Measurements from ENCODE around the gene FAM53B. TPM values are rescaled to one million over a fixed set of nuclear protein-coding genes. Genes with fewer than 3 reads are reported as not detected.

Gene FAM53B
- total RNA-seq, 1 experiment from 2014 or later, result 18.3 TPM

DNA sequence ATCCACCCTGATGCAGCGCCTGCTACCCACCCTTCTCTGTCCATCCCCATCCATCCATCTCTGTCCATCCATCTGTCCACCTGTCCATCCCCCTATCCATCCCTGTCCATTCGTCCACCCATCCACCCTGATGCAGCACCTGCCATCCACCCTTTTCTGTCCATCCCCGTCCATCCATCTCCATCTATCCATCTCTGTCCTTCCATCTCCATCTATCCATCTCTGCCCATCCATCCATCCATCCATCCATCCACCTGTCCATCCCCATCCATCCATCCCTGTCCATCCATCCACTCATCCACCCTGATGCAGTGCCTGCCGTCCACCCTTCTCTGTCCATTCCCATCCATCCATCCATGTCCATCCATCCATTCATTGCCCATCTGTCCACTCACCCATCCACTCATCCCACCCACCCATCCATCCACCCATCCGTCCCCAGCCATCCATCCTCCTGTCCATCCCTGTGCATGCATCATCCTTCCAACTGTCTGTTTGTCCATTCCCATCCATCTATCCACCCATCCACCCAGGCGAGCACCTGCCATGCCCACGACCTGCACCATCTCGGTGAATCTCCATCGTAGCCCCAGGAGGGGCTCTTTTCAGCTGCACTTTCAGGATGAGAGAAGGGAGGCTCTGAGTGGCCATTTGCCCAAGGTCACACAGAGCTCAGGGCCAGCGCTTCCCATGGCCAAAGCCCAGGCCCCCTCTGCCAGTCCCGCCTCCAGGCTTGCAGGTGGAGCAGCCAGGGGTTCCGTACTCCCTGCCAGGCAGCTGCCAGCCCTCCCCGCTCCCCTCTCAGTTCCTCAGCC, 145.2 kb downstream of the FAM53B start:
- DNase-seq (ENCODE audit: low spot score), result no peak
- Histone ChIP-seq H3K27me3 (replicated peaks; ENCODE audit: insufficient read depth, low read depth, low read length, poor library complexity) (no peaks in the 10 kb centered on the region), H3K4me1 (ENCODE audit: insufficient read depth, low read length, poor library complexity, severe bottlenecking) (no peaks in the 10 kb centered on the region), H3K27ac (ENCODE audit: low read depth, low read length, poor library complexity, severe bottlenecking) (no peak overlapping the region), H3K4me3 (ENCODE audit: low read depth, low read length, poor library complexity, severe bottlenecking) (no peak overlapping the region), H3K9me3 (ENCODE audit: low read depth, low read length, poor library complexity, severe bottlenecking) (no peaks in the 10 kb centered on the region), H3K36me3 (ENCODE audit: insufficient read depth, low read length, poor library complexity, severe bottlenecking) (no peaks in the 10 kb centered on the region)
- TF ChIP-seq EZH2 (IDR thresholded peaks at IDR 0.05; ENCODE audit: borderline replicate concordance, low read depth, low read length, poor library complexity, severe bottlenecking), result no peak
- TF ChIP-seq, protein P1, sequence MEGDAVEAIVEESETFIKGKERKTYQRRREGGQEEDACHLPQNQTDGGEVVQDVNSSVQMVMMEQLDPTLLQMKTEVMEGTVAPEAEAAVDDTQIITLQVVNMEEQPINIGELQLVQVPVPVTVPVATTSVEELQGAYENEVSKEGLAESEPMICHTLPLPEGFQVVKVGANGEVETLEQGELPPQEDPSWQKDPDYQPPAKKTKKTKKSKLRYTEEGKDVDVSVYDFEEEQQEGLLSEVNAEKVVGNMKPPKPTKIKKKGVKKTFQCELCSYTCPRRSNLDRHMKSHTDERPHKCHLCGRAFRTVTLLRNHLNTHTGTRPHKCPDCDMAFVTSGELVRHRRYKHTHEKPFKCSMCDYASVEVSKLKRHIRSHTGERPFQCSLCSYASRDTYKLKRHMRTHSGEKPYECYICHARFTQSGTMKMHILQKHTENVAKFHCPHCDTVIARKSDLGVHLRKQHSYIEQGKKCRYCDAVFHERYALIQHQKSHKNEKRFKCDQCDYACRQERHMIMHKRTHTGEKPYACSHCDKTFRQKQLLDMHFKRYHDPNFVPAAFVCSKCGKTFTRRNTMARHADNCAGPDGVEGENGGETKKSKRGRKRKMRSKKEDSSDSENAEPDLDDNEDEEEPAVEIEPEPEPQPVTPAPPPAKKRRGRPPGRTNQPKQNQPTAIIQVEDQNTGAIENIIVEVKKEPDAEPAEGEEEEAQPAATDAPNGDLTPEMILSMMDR (conservative IDR thresholded peaks at IDR 0.05; ENCODE audit: low read depth, low read length), result no peak
- no TSS peak for BruUV-seq (replicated peaks)
- ChIA-PET POLR2A (ENCODE audit: low non-redundant PET) (no interaction called here), CTCF (interaction anchor here (0.7 kb wide), 1 partner anchor 150 kb away, joined by 3 read pairs; no protein-coding TSS in a partner anchor)
- intact Hi-C loops (cut with micrococcal nuclease; ENCODE audit: unreplicated experiment), result no loop called here

DNA sequence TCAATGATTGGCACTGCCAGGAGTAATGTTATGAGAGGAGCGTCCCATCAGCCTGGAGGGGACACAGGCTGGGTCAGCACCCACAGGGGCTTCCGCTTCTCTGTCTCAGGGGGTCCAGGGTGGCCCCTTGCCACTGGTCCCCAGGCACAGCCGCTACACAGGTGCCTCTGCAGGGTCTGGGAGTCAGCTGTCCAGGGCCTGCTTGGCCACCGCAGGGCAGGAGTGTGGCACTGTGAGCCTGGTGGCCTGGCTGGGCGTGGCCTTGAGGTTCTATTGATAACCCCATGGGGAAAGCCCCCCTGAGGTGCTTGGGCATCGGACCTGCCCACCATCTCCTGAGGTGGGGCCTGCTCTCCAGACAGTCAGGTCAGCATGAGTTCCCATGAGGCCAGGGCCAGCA, 146.0 kb downstream of the FAM53B start:
- H3K4me3 ChIP-seq (ENCODE audit: low read depth, low read length, poor library complexity, severe bottlenecking), result no peak overlapping the region
- ChIA-PET CTCF (no interaction called here), POLR2A (ENCODE audit: low non-redundant PET) (no interaction called here)
- TF ChIP-seq, protein P1 (conservative IDR thresholded peaks at IDR 0.05; ENCODE audit: low read depth, low read length), result no peak
- TF ChIP-seq EZH2 (IDR thresholded peaks at IDR 0.05; ENCODE audit: borderline replicate concordance, low read depth, low read length, poor library complexity, severe bottlenecking), result no peak
- H3K4me1 ChIP-seq (ENCODE audit: insufficient read depth, low read length, poor library complexity, severe bottlenecking), result no peaks in the 10 kb centered on the region
- H3K9me3 ChIP-seq (ENCODE audit: low read depth, low read length, poor library complexity, severe bottlenecking), result no peaks in the 10 kb centered on the region
- intact Hi-C loops (cut with micrococcal nuclease; ENCODE audit: unreplicated experiment), result no loop called here
- H3K36me3 ChIP-seq (ENCODE audit: insufficient read depth, low read length, poor library complexity, severe bottlenecking), result no peaks in the 10 kb centered on the region
- no peaks in the 10 kb centered on the region for H3K27me3 ChIP-seq (replicated peaks; ENCODE audit: insufficient read depth, low read depth, low read length, poor library complexity)
- no peak for DNase-seq (ENCODE audit: low spot score)
- BruUV-seq (replicated peaks), result no TSS peak
- H3K27ac ChIP-seq (ENCODE audit: low read depth, low read length, poor library complexity, severe bottlenecking), result no peak overlapping the region

DNA sequence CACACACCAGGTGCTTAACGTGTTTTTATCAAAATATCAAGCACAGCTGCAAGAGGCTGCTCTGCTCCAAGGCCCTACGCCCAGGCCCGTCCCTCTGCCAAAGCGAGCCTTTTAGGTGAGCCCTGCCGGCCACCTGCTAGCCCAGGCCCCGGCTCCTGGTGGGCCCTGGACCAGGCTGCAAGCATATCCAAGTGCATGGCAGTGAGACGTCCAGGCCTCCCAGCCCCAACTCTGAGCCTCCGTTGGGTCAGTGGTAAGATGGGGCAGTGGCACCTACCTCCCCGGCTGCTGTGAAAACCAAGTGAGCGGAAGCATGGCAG, 146.4 kb downstream of the FAM53B start:
- H3K36me3 ChIP-seq (ENCODE audit: insufficient read depth, low read length, poor library complexity, severe bottlenecking), result no peaks in the 10 kb centered on the region
- no peaks in the 10 kb centered on the region for H3K4me1 ChIP-seq (ENCODE audit: insufficient read depth, low read length, poor library complexity, severe bottlenecking)
- no peak overlapping the region for H3K27ac ChIP-seq (ENCODE audit: low read depth, low read length, poor library complexity, severe bottlenecking)
- BruUV-seq (replicated peaks), result no TSS peak
- POLR2A ChIA-PET (ENCODE audit: low non-redundant PET), result no interaction called here
- intact Hi-C loops (cut with micrococcal nuclease; ENCODE audit: unreplicated experiment), result no loop called here
- no peaks in the 10 kb centered on the region for H3K27me3 ChIP-seq (replicated peaks; ENCODE audit: insufficient read depth, low read depth, low read length, poor library complexity)
- H3K9me3 ChIP-seq (ENCODE audit: low read depth, low read length, poor library complexity, severe bottlenecking), result no peaks in the 10 kb centered on the region
- TF ChIP-seq, protein P1 (conservative IDR thresholded peaks at IDR 0.05; ENCODE audit: low read depth, low read length), result no peak
- no peak for TF ChIP-seq EZH2 (IDR thresholded peaks at IDR 0.05; ENCODE audit: borderline replicate concordance, low read depth, low read length, poor library complexity, severe bottlenecking)
- DNase-seq (ENCODE audit: low spot score), result no peak
- CTCF ChIA-PET, result no interaction called here
- H3K4me3 ChIP-seq (ENCODE audit: low read depth, low read length, poor library complexity, severe bottlenecking), result no peak overlapping the region

Measured in A673 (cell line).